ENCODE measurements around the gene IL1F10. TPM values are rescaled to one million over a fixed set of nuclear protein-coding genes. Genes with fewer than 3 reads are reported as not detected.

Gene IL1F10
- total RNA-seq, 1 experiment from 2014 or later, result not detected

DNA sequence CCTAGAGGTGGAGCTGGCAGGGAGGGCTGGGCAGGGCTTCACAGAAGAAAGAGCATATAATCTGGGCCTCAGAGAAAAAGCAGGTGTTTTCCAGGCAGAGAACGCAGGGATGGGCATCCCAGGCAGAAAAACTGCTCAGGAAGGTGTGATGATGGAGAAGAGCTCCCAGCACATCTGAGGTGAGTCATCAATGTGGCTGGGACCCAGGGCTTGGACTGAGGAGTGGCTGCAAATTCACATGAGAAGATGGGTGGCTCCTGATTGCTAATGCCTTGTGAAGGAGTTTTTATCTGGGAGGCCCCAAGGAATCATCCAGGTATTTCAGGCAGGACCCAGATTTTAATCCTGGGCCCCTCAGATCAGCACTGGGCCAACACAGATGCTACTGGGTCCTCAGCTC lies 10.2 kb downstream of the IL1F10 start:
- Histone ChIP-seq H4K8ac (replicated peaks; ENCODE audit: insufficient read length, low read depth, low read length) (no peak overlapping the region), H2BK120ac (ENCODE audit: low read depth, low read length, poor library complexity, severe bottlenecking) (no peak overlapping the region), H3K23me2 (ENCODE audit: insufficient read length, low read depth, low read length, poor library complexity, severe bottlenecking) (no peaks in the 10 kb centered on the region), H2BK5ac (ENCODE audit: insufficient read length, low read length) (no peak overlapping the region), H3K79me2 (ENCODE audit: insufficient read depth, low read length) (no peaks in the 10 kb centered on the region), H4K91ac (ENCODE audit: insufficient read length, low read depth, low read length) (no peak overlapping the region), H3K56ac (ENCODE audit: insufficient read length, low read depth, low read length) (no peak overlapping the region), H2AK5ac (ENCODE audit: insufficient read length, low read length) (no peak overlapping the region), H3K9ac (ENCODE audit: extremely low read depth, insufficient read length, low read length) (no peak overlapping the region), H3K27ac (ENCODE audit: insufficient read length, low read depth, low read length) (no peak overlapping the region), H3K9me3 (ENCODE audit: control insufficient read depth, low read depth, low read length) (no peaks in the 10 kb centered on the region), H2AFZ (ENCODE audit: low read length) (no peak overlapping the region), H4K20me1 (ENCODE audit: control insufficient read depth, insufficient read depth, insufficient read length) (no peaks in the 10 kb centered on the region), H3K4ac (ENCODE audit: low read depth, low read length) (no peak overlapping the region), H2BK12ac (ENCODE audit: insufficient read length, low read depth, low read length) (no peak overlapping the region), H3K23ac (ENCODE audit: insufficient read length, low read depth, low read length) (no peak overlapping the region), H3K18ac (ENCODE audit: insufficient read length, low read depth, low read length) (no peak overlapping the region), H3K4me2 (ENCODE audit: insufficient read depth, insufficient read length, low read length) (no peak overlapping the region), H3T11ph (ENCODE audit: low read length) (no peak overlapping the region), H4K5ac (ENCODE audit: insufficient read length, low read depth, low read length) (no peak overlapping the region), H2BK15ac (ENCODE audit: low read depth, low read length) (no peak overlapping the region), H3K4me1 (ENCODE audit: insufficient read depth, low read length) (no peaks in the 10 kb centered on the region), H2BK20ac (ENCODE audit: low read depth, low read length, poor library complexity, severe bottlenecking) (no peak overlapping the region), H3K79me1 (ENCODE audit: insufficient read depth, low read depth, low read length, poor library complexity, severe bottlenecking) (no peaks in the 10 kb centered on the region), H3K14ac (ENCODE audit: insufficient read depth, low read length) (no peak overlapping the region), H3K27me3 (ENCODE audit: insufficient read depth, low read length) (no peaks in the 10 kb centered on the region)
- Mint-ChIP-seq H3K27ac (no peak overlapping the region), H3K27me3 (ENCODE audit: low read depth) (peaks cover 45% of the 10 kb centered on the region), H3K4me3 (no peak overlapping the region), H3K9me3 (peaks cover 0 to 3% of the 10 kb centered on the region in 2 experiments; a peak in 1 of 5 replicates), H3K36me3 (ENCODE audit: insufficient read depth in 1 of 3, low read depth in 3 of 3) (no peaks in the 10 kb centered on the region), H3K4me1 (peaks cover 5 to 6% of the 10 kb centered on the region in 2 experiments)
- WGBS (ENCODE audit: extremely low coverage, insufficient read length, low lambda C conversion rate), result no CpG with 5 or more reads among the region's 1 CpG
- DNase-seq, result no peak
- TF ChIP-seq CTCF (conservative IDR thresholded peaks at IDR 0.05), result no peak
